CD4-positive, alpha-beta T cell treated with Interferon alpha-2 for 1 hour (primary cell): ENCODE measurements around the gene CTDSPL2.
"Not testable (repeated sequence)": the region's sequence is repeated elsewhere in the genome, so short reads cannot be mapped to it uniquely, and the experiment has no call there.

ENCODE experiments used
- DNase-seq, 2 donors: peaks; one replicate each; pipeline ENCODE4 v3.0.0-alpha.2; 2020 to 2022

CTDSPL2 gene

DNA sequence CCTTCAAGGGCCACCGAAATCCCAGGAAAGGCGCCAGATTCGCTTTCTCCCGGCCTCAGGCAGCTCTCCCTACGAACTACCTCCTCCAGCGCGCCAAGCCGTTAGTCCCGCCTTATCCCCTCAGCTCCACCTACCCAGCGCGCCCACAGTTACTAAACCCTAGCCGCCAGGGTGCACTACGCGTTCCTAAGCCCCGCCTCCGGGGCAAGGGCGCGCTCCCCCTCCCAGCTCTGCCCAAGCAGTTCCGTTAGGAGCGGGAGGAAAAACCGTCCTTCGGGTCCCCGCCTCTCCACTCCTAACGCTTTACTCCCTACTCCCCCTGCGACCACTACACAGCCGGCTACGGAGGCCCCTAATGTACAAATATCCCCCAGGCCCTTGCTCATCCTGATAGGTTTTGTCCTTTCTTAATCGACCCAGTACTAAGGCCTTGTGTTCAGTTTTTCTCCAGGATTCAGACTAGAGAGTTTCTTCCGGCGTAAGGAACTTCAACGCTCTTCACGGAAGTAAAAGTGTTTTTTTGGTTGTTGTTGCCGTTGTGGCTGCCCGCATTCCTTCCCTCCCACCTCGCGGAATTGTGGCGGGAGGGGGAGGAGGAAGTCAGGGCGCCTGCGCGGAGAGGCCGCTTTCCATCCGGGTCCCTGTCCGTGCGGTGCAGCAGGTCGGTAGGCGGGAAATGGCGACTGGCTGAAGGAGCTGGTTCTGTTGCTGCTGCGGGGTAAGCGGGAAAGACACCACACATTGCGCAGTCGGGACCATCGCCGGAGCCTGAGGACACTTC, at the start of gene CTDSPL2:
TSS of gene CTDSPL2 (plus strand) at position 655 of the 781 bp plus-strand sequence. CDS start 31,386 bp downstream, outside the sequence.
- peak; percentile 93 to 96 for DNase-seq

DNA sequence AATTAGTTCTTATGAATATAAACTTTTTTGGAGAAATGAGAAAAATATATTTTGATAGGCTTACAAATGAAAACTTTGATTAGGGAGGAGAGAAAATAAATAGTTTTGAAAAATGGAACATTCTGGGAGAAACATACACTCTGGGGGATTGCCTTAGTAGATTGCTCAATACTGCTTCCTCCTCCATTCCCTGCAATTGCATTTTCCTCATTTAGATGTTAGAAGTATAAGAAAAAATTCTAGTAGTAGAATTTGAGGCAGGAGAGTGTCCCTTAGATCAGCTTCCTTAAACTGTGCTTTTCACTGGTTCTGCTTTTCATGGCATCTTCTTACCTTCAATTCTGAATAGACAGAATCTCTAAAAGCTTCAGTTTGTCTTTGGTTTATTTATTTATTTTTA, 46.2 kb upstream of the CTDSPL2 start:
- no peak for DNase-seq

DNA sequence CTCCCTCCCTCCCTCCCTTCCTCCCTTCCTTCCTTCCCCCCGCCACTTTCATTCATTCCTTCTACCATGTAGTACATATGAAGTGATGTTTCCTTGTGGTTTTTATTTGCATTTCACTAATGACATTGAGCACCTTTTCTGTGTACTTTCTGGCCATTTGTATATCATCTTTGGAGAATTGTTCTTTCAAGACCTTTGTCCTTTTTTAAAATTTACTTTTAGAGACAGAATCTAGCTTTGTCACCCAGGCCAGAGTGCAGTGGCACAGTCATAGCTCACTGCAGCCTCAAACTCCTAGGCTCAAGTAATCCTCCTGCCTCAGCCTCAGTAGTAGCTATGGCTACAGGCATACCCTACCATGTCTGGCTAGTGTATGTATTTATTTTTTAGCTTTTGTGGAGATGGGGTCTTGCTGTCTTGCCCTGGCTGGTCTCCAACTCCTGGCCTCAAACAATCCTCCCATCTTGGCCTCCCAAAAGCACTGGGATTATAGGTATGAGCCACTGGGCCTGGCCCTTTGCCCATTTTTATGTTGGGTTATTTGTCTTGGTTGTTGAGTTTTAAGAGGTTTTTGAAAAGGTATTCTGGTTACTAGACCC, 42.0 kb upstream of the CTDSPL2 start:
- DNase-seq = no peak

DNA sequence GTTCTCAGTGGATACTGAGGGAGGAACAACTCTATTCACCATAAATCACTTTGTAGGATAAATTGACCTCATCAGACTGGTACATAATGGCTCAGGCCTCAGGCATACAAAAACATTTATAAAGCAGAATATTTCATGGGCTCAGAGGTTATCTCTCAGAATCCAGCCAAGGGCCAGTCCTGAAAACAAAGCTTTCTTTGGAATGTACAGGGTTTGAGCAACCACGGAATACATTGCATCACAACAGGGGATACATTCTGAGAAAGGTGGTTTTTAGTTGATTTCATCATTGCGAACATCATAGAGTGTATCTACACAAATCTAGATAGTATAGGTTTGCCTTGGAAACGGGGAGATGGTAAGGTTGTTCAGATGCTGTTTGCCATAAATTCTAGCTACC, 33.4 kb upstream of the CTDSPL2 start:
- no peak for DNase-seq

DNA sequence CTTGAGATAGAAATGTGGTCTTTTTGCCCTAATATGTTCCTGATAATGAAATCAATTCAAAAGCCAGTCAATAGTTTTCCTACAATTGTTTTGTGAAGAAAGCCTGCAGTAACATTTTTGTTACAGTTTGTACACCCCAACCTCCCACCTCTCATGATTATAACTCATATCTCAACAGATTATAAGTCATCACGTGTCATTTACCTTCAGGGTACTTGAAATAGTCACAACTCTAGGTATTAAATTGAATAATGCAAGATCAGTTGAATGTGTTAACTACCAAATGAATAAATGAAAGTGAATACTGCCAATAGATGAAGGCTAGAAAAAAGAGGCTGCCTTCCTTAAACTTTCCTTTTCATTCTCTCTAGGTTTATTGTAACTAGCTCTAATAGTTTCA, 32.9 kb upstream of the CTDSPL2 start:
- no peak for DNase-seq

DNA sequence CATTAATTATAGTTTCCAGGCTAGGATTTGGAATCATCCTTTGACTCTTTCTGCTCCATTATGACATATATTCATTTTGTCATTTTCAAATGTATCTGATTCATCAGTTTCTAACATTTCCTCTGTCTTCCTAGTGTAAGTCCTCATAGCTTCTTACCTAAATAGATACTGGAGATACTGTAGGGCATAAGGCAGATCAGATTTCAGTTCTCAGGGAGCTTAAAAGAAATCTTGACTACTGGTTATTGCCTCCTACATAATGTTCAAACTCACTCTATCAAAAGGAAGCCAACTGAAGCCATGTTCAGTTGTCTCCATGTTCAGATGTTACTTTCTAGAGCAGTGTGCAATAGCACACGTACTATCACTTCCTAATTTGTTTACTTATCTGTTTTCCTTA, 29.6 kb upstream of the CTDSPL2 start:
- no peak for DNase-seq

DNA sequence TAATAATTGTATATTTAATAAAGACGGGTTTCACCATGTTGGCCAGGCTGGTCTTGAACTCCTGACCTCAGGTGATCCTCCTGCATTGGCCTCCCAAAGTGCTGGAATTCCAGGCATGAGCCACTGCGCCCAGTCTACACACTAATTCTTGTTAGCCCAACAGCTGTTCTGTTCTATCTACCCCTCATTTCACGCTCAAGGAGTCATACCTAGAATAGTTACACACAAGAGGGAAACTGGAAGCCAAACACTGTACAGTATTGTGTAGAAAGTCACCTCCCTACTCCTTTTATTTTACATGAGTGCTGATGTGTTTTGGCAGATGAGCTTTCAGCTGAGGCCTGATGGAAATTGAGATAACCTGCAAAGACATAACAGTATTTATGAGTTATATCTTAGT, 13.4 kb upstream of the CTDSPL2 start:
- DNase-seq = no peak

DNA sequence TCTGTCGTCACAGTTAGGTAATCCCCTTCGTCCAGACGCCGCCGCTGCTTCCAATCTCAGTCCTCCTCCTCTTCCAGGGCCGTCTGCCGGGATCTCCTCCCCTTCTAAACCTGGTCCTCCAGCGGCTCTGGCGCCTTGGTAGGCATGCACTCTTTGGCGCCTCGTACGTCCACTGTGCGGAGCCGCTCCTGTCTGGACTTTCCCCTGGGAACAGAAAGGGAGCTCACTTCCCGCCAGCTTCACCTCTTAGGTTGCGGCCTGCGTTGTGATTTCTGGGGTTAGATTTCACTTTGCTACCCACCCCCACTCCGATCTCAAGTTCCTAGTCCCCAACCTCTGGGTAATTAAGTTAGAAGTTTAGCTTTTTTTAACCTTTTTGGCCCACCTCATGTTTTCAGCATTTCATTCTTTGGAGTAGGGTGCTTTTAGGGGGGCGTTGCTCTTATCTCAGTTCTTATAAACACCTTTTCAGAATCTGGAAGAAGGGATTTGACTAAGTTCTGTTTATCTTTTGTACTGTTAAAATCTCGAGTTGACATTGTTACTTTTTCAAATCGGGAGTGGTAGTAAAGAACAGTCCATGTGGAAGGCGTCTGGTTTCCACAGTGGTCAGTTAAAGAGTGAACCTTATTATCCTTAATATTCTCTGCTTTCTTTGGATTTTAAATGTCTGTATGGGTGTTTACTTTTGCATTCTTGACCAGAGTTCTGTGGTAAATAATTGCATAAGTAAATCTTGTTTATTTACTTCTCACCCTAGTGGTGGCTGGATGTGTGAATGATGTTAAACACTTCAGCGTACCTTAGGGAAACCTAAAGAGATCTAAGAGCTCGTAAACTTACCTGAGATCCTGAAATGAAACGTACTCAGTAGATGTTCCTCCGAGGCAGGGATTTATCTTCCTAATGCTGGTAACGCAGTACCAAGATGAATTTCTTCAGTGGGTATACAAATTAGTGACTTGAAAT, 611 bp downstream of the CTDSPL2 start:
- DNase-seq = peak in 1 of 2 donors; percentile 40

DNA sequence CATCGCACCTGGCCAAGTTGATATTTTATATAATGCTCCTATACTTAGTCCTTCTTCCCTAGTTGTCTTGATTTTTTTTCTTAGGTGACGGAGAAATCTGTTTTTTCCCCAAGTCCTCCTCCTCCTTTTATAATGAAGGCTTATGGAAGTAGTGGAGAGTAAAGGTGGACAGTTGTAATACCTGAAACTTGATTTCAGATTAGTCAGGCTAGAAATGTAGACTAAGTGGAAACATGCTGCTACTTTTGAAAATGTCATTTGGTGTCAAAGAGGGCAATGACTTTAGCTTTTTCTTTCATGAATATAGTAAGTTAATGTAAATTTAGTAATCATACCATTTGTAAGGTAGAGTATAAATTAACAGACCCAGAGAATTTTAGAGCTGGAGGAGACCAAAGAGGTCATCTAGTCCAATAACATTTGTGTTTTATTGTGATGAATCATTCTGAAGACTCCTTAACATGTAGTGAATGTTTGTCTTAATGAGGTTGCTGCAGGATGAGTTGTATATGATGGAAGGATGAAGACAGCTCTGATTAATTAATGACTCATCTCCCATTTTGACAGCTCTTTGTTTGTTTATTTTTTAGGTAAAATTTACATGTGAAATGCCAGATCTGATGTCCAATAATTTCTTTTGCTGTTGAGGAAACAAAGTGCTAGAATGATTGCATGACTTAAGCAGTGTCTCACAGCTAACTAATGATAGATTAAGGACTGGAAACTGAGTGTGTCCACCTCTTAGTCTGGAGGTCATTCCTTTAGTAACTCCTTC, 8.7 kb downstream of the CTDSPL2 start:
- DNase-seq = no peak

DNA sequence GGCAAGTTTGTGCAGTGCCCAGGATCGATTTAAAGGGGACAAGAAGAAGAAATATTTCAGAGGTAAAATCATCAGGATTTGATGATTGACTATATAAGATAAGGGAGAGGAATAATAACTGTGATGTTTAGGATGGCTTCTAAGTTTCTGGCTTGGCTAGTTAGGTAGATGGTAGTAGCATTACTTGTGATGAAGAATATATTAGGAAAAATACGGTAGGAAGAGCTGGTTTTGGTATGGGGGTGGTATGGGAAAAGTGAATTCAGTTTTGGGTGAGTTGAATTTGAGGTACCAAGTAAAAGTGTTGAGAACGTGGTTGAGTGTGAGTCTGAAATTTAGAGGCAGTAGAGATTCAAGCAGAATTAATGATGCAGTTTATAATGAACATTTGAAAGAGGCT, 11.0 kb downstream of the CTDSPL2 start:
- DNase-seq = no peak

DNA sequence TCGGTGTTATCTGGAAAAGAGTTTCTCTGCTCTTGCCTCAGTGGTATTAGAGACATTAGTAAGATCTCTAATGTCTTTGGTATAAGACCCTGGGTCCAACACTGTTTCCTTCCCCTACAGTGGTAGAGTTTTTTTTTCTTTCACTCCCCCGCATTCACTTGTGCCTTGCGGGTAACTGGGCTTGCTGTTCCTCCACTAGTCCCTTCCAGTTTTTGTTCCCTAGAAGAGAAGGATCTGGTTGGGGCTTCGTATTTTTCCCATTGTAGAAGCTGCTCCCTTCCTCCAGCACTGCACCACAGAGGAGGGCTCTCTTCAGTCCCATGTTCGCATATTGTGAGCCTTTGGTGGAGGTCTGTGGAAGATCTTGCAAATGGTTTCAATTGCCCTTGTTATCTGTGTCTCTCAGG, 13.7 kb downstream of the CTDSPL2 start:
- no peak for DNase-seq

DNA sequence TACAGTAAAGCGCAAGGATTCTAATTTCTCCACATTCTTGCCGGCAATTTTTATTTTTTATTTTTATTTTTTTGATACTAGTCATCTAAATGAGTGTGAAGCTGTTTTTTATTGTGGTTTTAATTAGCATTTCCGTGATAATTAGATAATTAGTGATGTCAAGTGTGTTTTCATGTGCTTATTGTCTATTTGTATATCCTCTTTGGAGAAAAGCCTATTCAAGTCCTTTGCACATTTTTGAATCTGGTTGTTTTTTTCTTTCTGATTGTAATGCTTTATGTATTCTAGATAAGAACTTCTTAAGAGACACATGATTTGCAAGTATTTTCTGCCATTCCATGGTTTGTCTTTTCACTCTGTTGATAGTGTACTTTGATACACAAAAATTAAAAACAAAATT, 16.1 kb downstream of the CTDSPL2 start:
- DNase-seq = no peak

DNA sequence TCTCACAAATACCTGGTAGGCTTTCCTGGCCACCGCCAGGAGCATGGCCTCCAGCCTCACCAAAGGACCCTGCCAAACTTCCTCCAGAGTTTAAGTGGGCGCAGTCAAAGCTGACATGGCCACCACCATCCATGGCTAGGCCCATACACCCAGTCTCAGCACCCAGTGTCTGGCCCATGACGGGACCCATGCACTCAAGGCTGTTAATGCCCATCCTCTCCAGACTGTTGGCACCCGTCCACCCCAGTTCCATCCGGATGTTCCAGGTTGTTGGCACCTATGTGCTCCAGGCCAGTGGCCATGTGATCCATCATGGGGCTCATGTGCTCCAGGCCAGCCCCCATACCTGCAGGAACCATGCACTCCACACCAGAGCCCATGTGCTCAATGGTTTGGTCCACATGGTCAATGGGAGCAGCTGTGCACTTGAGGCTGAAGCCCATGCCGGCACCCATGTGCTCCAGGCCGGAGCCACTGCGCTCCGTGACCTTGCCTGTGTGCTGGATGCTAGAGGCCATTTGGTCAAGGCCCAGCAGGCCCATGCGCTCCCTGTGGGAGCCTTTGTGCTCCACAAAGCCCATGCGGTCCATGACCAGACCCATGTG, 20.4 kb downstream of the CTDSPL2 start:
- no peak for DNase-seq

DNA sequence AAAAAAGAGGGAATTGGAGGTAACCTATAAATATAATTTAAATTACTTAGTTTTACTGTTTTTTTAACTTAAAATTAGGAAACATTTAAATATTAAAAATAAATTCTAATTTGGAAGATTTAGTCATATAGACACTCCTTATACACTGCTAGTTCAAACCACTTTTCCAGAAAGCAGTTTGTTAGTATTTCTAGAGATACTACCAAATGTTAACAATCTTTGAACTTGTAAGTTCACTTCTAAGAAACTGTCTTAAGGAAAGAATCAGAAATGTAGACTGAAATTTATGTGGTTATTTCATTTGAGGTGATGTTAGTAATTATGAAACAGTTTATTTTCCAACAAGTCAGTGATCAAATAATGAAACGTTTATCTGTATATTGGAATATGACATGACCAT, 22.7 kb downstream of the CTDSPL2 start:
- no peak for DNase-seq

DNA sequence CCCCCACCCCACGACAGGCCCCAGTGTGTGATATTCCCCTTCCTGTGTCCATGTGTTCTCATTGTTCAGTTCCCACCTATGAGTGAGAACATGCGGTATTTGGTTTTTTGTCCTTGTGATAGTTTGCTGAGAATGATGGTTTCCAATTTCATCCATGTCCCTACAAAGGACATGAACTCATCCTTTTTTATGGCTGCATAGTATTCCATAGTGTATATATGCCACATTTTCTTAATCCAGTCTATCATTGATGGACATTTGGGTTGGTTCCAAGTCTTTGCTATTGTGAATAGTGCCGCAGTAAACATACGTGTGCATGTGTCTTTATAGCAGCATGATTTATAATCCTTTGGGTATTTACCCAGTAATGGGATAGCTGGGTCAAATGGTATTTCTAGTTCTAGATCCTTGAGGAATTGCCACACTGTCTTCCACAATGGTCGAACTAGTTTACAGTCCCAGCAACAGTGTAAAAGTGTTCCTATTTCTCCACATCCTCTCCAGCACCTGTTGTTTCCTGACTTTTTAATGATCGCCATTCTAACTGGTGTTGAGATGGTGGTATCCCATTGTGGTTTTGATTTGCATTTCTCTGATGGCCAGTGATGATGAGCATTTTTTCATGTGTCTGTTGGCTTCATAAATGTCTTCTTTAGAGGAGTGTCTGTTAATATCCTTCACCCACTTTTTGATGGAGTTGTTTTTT, 26.3 kb downstream of the CTDSPL2 start:
- not testable (repeated sequence) for DNase-seq

DNA sequence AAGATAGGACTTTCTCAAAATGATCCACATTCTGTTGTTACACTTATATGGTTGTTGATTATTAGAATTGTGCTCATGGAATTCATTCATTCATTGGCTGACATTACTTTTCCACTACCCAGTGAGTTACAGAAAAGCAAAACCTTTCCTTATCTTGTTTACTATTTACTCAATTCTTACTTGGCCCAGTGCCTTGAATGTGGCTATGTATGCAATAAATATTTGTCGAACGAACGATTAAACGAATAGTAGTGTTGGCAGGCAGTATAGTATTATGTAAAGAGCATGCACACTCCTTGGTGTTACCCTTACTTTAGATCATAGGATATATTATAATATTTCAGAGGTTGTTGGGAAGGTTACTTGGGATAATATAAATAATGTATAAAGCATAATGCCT, 31.0 kb downstream of the CTDSPL2 start:
- DNase-seq = no peak

DNA sequence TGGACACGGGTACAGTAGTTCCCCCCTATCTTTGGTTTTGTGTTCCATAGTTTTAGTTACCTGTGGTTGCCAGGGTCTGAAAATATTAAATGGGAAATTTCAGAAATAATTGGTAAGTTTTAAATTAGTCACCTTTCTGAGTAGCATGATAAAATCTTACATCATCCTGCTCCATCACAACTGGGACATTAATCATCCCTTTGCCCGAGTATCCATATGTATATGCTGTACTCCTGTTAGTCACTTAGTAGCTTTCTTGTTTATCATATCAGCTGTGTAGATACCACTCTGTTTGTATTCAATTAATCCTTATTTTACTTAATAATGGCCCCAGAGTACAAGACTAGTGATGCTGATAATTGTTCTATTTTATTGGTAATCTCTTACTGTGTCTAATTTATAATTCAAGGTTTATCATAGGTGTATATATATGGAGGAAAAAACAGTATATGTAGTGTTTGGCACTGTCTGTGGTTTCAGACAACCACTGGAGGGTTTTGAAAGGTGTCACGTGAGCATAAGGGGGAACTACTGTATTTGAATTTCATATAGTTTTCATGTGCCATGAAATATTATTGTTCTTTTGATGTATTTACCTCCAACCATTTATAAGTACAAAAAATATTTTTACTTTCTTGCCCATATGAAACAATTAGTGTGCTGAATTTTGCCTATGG, 41.4 kb downstream of the CTDSPL2 start:
- DNase-seq = no peak

DNA sequence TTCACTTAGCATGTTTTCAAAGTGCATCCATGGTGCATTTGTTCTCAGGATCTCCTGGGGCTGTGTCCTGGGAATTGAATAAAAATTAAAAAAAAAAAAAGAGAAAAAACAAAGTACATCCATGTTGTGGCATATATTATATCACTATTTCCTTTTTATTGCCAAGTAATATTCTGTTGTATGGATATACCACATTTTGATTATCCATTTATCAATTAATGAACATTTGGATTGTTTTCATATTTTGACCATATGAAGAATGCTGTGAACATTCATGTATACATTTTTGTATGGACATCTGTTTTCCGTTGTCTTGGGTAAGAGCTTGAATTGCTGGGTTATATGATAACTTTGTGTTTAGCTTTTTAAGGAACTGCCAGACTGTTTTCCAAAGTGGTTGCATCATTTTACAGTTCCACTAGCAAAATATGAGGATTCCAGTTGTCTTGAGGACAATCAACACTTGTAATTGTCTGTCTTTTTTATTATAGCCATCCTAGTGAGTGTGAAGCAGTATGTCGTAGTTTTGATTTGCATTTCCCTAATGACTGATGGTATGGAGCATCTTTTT, 44.5 kb downstream of the CTDSPL2 start:
- DNase-seq = no peak

DNA sequence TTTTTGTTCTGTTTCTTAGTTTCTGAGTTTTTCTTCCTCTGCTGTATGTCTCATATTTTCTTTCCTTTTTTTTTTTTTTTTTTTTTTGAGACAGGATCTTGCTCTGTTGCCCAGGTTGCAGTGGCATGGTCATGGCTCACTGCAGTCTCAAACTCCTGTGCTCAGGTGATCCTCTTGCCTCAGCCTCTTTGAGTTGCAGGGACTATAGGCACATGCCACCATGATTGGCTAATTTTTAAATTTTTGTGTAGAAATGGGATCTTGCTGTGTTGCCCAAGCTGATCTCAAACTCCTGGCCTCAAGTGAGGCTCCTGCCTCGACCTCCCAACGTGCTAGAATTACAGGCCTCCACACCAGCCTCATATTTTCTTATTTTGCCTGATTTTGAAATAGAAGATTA, 51.9 kb downstream of the CTDSPL2 start:
- DNase-seq = no peak

DNA sequence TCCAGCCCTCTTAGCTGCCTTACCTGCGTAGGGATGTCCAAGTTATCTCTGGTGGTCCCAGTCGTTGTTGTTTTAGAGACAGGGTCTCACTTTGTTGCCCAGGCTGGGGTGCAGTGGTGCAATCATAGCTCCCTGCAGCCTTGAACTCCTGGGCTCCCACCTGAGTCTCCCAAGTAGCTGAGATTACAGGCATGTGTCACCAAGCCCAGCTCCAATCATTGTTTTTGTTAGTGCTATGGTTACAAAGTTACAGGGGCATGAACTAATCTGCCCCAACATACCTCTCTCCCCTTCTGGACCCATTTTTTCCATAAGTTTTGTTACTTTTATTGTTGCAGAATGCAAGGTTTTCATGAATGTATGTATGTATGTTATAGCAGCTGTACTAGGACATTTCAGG, 54.7 kb downstream of the CTDSPL2 start:
- no peak for DNase-seq

DNA sequence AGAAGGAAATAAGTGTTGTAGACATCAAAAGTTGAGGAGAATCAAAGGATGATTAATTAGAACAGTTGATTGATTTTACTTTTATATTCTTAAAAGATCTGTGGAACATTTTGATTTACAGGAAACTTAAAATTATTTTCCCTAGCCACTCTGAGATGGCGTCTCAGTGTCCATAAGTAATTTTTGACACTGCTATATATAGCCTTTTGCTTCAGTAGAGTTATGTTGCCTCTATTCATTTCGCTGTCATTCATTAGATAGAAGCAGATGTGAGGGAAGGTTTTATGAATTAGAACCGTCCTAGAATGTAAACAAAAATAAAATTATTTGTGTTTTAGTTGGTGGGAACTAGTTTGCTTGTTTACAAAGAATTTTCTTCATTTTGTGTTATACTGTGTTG, 58.5 kb downstream of the CTDSPL2 start:
- no peak for DNase-seq
